HL-60 (cell line): ENCODE data around the gene CYP27C1.

Source experiments
- DNase-seq, 2 experiments: peaks; one replicate each; pipeline ENCODE4 v3.0.0-alpha.2; 2010 to 2020; ENCODE audit warnings: low read depth in 1 of 2, low spot score in 1 of 2
- H3K27ac ChIP-seq: fragments of 250-450 bp; sonication (Bioruptor Pico); replicated peaks from 2 replicates; pipeline ENCODE4 v1.5.1; 2020; ENCODE audit warnings: mild to moderate bottlenecking, moderate library complexity
- H3K27me3 ChIP-seq: fragments of 250-450 bp; sonication (Bioruptor Pico); 2 replicates; pipeline ENCODE4 v1.5.1; 2021; ENCODE audit warnings: mild to moderate bottlenecking, moderate library complexity; ENCODE audit not compliant: insufficient read depth, poor library complexity, severe bottlenecking
- H3K4me3 ChIP-seq: replicated peaks from 2 replicates; pipeline ENCODE4 v1.5.1; 2011; ENCODE audit warnings: mild to moderate bottlenecking, control low read depth, low read length; ENCODE audit not compliant: insufficient read depth
- CTCF ChIP-seq: IDR thresholded peaks from one replicate; pipeline ENCODE4 v1.5.1; 2011; ENCODE audit warnings: low read length, control low read depth, inconsistent platforms; ENCODE audit not compliant: insufficient read depth
- GABPA ChIP-seq: IDR thresholded peaks from 2 replicates; pipeline ENCODE4 v1.6.1; 2012; ENCODE audit warnings: low read depth
- POLR2AphosphoS5 ChIP-seq: IDR thresholded peaks from 2 replicates; pipeline ENCODE4 v1.6.1; 2012; ENCODE audit warnings: low read depth
- REST ChIP-seq: IDR thresholded peaks from 2 replicates; pipeline ENCODE4 v1.6.1; 2012; ENCODE audit warnings: low read depth; ENCODE audit not compliant: insufficient replicate concordance
- SPI1 ChIP-seq: IDR thresholded peaks from 2 replicates; pipeline ENCODE4 v1.6.1; 2012; ENCODE audit warnings: low read depth, mild to moderate bottlenecking, borderline replicate concordance

The CYP27C1 gene

GRCh38 chr2:127162261-127163089, 57.6 kb downstream of the CYP27C1 start:
- H3K27me3 ChIP-seq = no peaks in the 10 kb centered on the region
- no peak for DNase-seq
- no peak overlapping the region for H3K4me3 ChIP-seq
- TF ChIP-seq GABPA = no peak
- no peak for TF ChIP-seq CTCF
- TF ChIP-seq REST = no peak
- TF ChIP-seq POLR2AphosphoS5 = no peak
- TF ChIP-seq SPI1 = no peak
- no peak overlapping the region for H3K27ac ChIP-seq

- DNase-seq = no peak
- Histone ChIP-seq H3K27me3 (no peaks in the 10 kb centered on the region), H3K4me3 (no peak overlapping the region), H3K27ac (no peak overlapping the region)
- TF ChIP-seq CTCF (no peak), GABPA (no peak), POLR2AphosphoS5 (no peak), REST (no peak), SPI1 (no peak)
These were observed 58.6 kb downstream of the CYP27C1 start for GRCh38 chr2:127161176-127162136.

- Histone ChIP-seq H3K27ac (no peak overlapping the region), H3K27me3 (no peaks in the 10 kb centered on the region), H3K4me3 (no peak overlapping the region)
- no peak for DNase-seq
- TF ChIP-seq REST = no peak
- no peak for TF ChIP-seq POLR2AphosphoS5
- TF ChIP-seq GABPA = no peak
- no peak for TF ChIP-seq SPI1
- no peak for TF ChIP-seq CTCF
These were observed 59.4 kb downstream of the CYP27C1 start for GRCh38 chr2:127160676-127161075.
